Gastroesophageal sphincter (tissue), 4 donors: ENCODE data around the gene SUSD3. TPM values are rescaled to one million over a fixed set of nuclear protein-coding genes. Genes with fewer than 3 reads are reported as not detected.

Source experiments
- ATAC-seq: fragments of 150-250 bp; one replicate; pipeline ENCODE4 v1.9.1; 2016; ENCODE audit warnings: mild to moderate bottlenecking, moderate library complexity
- H3K27ac ChIP-seq, 4 donors: fragments of 200-600 bp; sonication (generic) in 3 of 4; 1 replicate in 3 of 4; 2 replicates in 1 of 4; pipeline ENCODE4 v1.5.1; 2016 to 2019
- H3K27me3 ChIP-seq: fragments of 200-600 bp; sonication (generic); one replicate; pipeline ENCODE4 v1.5.1; 2019
- H3K36me3 ChIP-seq, 2 donors: fragments of 200-600 bp; sonication (generic); one replicate each; pipeline ENCODE4 v1.5.1; 2019; ENCODE audit warnings: control low read depth in 1 of 2
- H3K4me1 ChIP-seq, 3 donors: fragments of 200-600 bp; sonication (generic); 1 replicate in 2 of 3; 2 replicates in 1 of 3; pipeline ENCODE4 v1.5.1; 2016 to 2019; ENCODE audit warnings: control low read depth in 2 of 3
- H3K4me3 ChIP-seq, 2 donors: fragments of 200-600 bp; sonication (generic); one replicate each; pipeline ENCODE4 v1.5.1; 2019; ENCODE audit warnings: mild to moderate bottlenecking in 1 of 2, moderate library complexity in 1 of 2
- H3K9me3 ChIP-seq, 3 donors: fragments of 200-600 bp; sonication (generic); one replicate each; pipeline ENCODE4 v1.5.1; 2017 to 2019; ENCODE audit warnings: control low read depth in 2 of 3
- CTCF ChIP-seq, 4 experiments: fragments of 200-600 bp in 2 of 4; fragments of 450-650 bp in 2 of 4; sonication (generic) in 1 of 4; IDR thresholded peaks; one replicate each; pipeline ENCODE4 v1.5.1; 2017 to 2019; ENCODE audit warnings: antibody characterized with exemption in 4 of 4, mild to moderate bottlenecking in 2 of 4, moderate library complexity in 2 of 4
- EP300 ChIP-seq: sonication (generic); formaldehyde crosslinking; IDR thresholded peaks from one replicate; pipeline ENCODE4 v1.6.1; 2017; ENCODE audit warnings: antibody characterized with exemption, mild to moderate bottlenecking
- POLR2A ChIP-seq, 2 donors: fragments of 450-650 bp; IDR thresholded peaks; one replicate each; pipeline ENCODE4 v1.6.1; 2017; ENCODE audit warnings: antibody characterized with exemption in 2 of 2, mild to moderate bottlenecking in 2 of 2, moderate library complexity in 1 of 2
- POLR2AphosphoS5 ChIP-seq: sonication (generic); formaldehyde crosslinking; IDR thresholded peaks from one replicate; pipeline ENCODE4 v1.6.1; 2017; ENCODE audit warnings: antibody characterized with exemption
- whole genome bisulfite sequencing, 2 donors: methylation state at CpG; one replicate each; pipeline ENCODE4 v1.1.5; 2018; ENCODE audit warnings: low coverage in 1 of 2; 5-methylcytosine and 5-hydroxymethylcytosine counted together
- total RNA-seq, 4 donors: library from RNA; depleted of rRNA; stranded (reverse); fragments of >200 nt; gene quantifications; one replicate each; pipeline ENCODE4 v1.1.0, GENCODE V29; 2016

Gene SUSD3
- total RNA-seq, 4 donors from 2014 or later = 1.5 to 4.7 (median 2.1) TPM; not detected in 1

GRCh38 chr9:93129286-93129685, 70.8 kb downstream of the SUSD3 start:
- peak overlapping the region in 1 of 2 donors; percentile 14 for H3K4me3 ChIP-seq
- peaks cover 3 to 81% (median 74%) of the 10 kb centered on the region in 3 donors for H3K4me1 ChIP-seq
- peaks cover 0 to 23% of the 10 kb centered on the region in 2 donors for H3K36me3 ChIP-seq
- H3K27ac ChIP-seq = peak overlapping the region in 3 of 4 donors; percentile 89 to 98 (median 98)
- no peaks in the 10 kb centered on the region for H3K27me3 ChIP-seq
- peak; percentile 2 for ATAC-seq
- H3K9me3 ChIP-seq = no peaks in the 10 kb centered on the region
- WGBS, 2 donors = 24 to 40% methylated on average over 1 to 3 of the region's 8 CpGs
- no peak for TF ChIP-seq POLR2A (IDR thresholded peaks at IDR 0.05)
- TF ChIP-seq EP300 = no peak
- TF ChIP-seq POLR2AphosphoS5 = peak; percentile 42
- peak in 1 of 4 experiments; percentile 9 for TF ChIP-seq CTCF (IDR thresholded peaks at IDR 0.05)

DNA sequence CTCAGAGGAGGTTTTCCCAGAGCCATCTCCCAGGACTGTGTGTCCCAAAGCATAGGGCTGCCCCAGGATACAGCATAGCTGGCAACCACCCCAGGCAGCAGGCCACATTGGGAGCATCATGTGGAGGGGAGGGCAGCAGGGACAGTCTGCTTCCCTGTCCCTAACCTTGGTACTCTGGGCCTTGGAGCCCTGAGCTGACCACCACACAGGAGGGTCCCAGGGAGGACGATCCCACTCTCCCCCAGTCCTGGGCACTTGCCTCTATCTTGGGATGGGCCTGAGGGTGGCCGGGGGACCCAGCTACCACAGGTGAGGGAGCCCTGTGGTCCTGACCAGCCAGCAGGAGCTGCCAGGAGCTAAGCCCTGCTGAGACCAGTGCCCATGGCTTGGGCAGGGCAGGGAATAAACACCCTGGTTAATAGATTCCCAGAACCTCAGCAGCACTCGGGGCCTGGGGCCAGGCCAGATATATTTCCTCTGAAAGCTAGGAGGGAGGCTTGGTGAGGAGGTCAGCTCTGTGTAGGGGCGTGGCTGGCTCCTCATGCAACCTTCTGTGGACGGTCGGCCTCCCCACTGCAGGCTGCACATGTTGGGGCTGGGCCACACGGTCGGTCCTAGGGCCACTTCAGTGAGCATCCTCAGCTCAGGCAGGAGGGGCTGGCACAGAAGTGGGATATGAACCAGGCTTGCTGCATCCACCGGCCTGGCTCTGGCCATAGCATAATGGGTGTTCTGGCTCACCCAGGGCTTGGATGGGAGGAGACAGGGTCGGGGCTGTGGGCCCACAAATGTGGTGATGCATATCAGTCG, 71.4 kb downstream of the SUSD3 start:
- no peak for ATAC-seq
- Histone ChIP-seq H3K9me3 (no peaks in the 10 kb centered on the region), H3K4me3 (no peak overlapping the region), H3K27me3 (no peaks in the 10 kb centered on the region), H3K27ac (peak overlapping the region; percentile 45 to 98 (median 94)), H3K4me1 (peaks cover 3 to 87% (median 77%) of the 10 kb centered on the region in 3 donors), H3K36me3 (peaks cover 0 to 17% of the 10 kb centered on the region in 2 donors)
- no CpG with 5 or more reads among the region's 11 CpGs for WGBS, 2 donors
- TF ChIP-seq CTCF (IDR thresholded peaks at IDR 0.05) (no peak), EP300 (no peak), POLR2AphosphoS5 (no peak), POLR2A (IDR thresholded peaks at IDR 0.05) (no peak)

- Histone ChIP-seq H3K4me3 (peak overlapping the region in 1 of 2 donors; percentile 76), H3K9me3 (no peaks in the 10 kb centered on the region), H3K27me3 (no peaks in the 10 kb centered on the region), H3K36me3 (peaks cover 0 to 7% of the 10 kb centered on the region in 2 donors), H3K27ac (peak overlapping the region; percentile 25 to 98 (median 94)), H3K4me1 (peaks cover 3 to 91% (median 83%) of the 10 kb centered on the region in 3 donors)
- peak in 2 of 4 experiments; percentile 11 to 16 for TF ChIP-seq CTCF (IDR thresholded peaks at IDR 0.05)
- no peak for TF ChIP-seq POLR2AphosphoS5
- TF ChIP-seq EP300 = no peak
- TF ChIP-seq POLR2A (IDR thresholded peaks at IDR 0.05) = no peak
- peak; percentile 5 for ATAC-seq
- WGBS, 2 donors = no CpG with 5 or more reads among the region's 15 CpGs
These were observed 72.5 kb downstream of the SUSD3 start for GRCh38 chr9:93130861-93131481.

GRCh38 chr9:93131599-93132286, 73.2 kb downstream of the SUSD3 start:
- Histone ChIP-seq H3K4me1 (peaks cover 3 to 91% (median 77%) of the 10 kb centered on the region in 3 donors), H3K4me3 (peak overlapping the region in 1 of 2 donors; percentile 76), H3K36me3 (no peaks in the 10 kb centered on the region), H3K27me3 (no peaks in the 10 kb centered on the region), H3K27ac (peak overlapping the region; percentile 25 to 98 (median 94)), H3K9me3 (no peaks in the 10 kb centered on the region)
- TF ChIP-seq EP300 (no peak), CTCF (IDR thresholded peaks at IDR 0.05) (no peak), POLR2AphosphoS5 (no peak), POLR2A (IDR thresholded peaks at IDR 0.05) (no peak)
- WGBS, 2 donors = 80 to 91% methylated on average over 1 to 5 of the region's 13 CpGs
- no peak for ATAC-seq
